NCI-H2029 (cell line): ENCODE data around the gene NAV2.
A peak's percentile ranks its signal among the peaks of the same experiment; 100 is the strongest.
"Not testable (repeated sequence)": the region's sequence is repeated elsewhere in the genome, so short reads cannot be mapped to it uniquely, and the experiment has no call there.

ENCODE experiments used
- DNase-seq: peaks from one replicate; lab custom pipeline; 2025; lab: John Stamatoyannopoulos, UW

The NAV2 gene

GRCh38 chr11:20120134-20120925 lies 407.7 kb downstream of the NAV2 start:
- DNase-seq = no peak

DNA sequence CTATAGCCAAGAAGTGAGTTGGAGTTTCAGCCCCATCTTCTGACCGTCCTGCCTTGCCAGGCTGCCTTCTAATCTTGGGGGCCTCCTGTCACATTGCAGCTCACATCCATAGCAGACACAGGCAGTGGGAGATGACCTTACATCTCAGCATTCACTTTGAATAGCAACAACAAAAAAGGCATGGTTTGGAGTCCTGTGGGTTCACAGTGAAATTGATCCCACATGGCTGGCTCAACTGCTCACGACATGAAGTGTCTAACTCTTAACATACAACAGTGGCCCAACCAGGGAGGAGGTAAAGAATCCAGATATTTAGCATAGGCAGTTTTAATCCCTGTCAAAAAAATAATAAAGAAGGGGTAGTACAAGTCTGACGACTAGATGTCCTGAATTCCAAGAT lies 409.5 kb downstream of the NAV2 start:
- DNase-seq = no peak

GRCh38 chr11:20125927-20126326 lies 413.3 kb downstream of the NAV2 start:
- DNase-seq = no peak

DNA sequence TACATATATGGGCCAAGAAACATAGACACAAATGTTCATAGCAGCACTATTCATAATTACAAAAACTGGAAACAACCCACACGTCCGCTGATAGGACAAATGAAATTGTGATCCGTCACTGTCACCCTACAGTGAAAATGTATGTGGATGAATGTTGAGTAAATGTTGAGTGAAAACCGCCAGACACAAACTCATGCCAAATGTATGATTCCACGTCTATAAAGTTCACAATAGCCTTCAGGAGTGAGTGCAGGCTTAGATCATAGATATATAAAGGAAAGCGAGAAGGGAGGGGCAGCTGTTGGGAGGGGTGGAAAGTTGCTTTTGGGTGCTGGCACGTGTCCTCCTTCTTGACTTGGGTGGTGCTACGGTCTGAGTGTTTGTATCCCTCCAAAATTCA lies 414.1 kb downstream of the NAV2 start:
- DNase-seq = no peak

DNA sequence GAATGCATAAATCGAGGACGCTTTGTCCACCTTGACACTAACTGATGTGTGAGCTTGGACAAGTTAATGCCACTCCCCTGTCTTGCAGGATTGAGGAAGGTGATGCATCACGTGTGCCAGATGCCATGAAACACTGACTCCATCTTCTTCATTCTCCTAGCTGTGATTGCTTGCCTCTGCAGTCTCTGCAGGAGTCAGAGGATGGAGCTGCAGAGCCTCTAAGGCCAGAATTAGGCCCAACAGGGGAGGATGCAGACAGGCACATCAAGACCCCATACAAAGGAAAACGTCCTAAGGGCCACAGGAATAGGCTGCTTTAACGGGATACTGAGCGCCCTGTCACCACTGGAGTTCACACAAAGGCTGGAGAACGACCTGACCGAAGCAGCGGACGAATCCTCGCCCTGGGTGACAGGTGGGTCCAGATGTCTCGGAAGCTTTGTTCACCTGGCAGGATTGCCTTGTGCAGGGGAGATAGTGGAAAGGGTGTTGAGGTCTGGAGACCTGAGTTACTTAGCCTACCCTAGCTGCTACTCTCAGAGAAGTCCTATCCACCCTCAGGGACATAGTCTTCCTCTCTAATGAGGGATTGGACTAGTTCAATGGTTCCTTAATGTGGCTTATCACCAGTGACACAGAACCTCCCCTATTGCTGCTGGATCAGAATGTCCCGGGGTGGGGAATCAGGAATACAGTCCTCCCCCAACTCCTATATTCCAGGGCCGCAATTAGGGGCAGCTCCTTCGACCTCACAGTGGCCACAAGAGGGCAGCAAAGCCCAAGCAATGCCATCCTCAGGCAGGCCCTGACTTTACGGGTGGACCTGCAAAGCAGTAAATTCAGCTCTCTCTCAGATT lies 415.3 kb downstream of the NAV2 start:
- peak; percentile 72 for DNase-seq

- DNase-seq = not testable (repeated sequence)
These were observed 415.8 kb downstream of the NAV2 start for GRCh38 chr11:20128528-20128825.

GRCh38 chr11:20129665-20130064 lies 417.0 kb downstream of the NAV2 start:
- no peak for DNase-seq

DNA sequence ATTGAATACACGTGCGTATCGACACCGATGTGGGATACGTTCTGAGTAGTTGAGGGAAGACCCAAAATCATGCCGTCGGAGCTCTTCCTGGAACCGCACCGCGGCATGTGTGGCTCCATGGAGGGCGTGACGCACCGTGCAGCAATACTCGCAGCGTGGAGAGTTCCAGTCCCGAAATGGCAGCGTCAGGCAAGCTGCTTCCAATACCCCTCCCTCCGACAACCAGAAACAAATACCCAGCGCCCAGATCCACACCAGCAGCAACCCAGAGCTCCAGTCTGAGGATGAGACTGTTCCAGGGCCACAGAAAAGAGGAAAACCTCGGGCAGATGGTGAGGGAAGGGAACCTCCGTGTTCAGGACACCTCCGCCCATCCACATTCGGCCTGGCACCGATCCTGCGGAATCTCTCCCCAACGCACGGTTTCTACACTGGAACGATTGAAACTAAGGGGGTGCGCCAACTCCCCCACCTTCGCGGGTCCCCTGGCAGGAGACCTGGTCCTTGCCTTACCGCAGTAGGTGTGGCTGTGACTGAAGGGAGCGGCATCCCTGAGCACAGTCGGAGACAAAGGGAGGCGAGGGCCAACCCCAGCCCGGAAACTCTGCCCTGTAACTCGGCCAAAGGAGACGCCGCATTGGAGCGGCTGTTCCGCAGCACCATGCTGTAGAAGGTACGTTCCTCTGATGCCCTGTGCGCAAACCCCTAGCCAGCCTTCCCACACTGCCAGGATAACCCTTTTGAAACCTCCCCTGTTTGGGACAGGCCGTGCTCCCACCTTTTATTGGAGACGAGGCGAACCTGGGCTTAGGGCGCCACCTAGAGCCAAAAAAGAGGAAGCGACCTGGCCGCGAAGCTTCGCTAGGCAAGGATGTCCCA lies 419.4 kb downstream of the NAV2 start:
- DNase-seq = peak; percentile 43

DNA sequence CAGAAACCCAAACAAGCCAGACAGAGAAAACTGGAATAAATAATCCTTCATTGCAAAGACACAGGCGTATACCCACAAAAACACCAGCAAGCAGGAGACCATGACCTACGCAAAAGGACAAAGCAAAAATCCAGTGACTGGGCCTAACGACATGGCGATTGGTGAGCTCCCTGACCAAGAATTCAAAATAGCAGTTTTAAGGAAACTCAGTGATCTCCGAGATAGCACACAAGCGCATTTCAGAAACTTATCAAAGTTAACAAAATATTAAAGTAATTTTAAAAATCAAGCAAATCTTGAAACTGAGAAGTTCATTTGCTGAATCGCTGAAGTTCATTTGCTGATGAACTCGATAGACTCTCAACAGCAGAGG lies 420.0 kb downstream of the NAV2 start:
- DNase-seq = no peak

DNA sequence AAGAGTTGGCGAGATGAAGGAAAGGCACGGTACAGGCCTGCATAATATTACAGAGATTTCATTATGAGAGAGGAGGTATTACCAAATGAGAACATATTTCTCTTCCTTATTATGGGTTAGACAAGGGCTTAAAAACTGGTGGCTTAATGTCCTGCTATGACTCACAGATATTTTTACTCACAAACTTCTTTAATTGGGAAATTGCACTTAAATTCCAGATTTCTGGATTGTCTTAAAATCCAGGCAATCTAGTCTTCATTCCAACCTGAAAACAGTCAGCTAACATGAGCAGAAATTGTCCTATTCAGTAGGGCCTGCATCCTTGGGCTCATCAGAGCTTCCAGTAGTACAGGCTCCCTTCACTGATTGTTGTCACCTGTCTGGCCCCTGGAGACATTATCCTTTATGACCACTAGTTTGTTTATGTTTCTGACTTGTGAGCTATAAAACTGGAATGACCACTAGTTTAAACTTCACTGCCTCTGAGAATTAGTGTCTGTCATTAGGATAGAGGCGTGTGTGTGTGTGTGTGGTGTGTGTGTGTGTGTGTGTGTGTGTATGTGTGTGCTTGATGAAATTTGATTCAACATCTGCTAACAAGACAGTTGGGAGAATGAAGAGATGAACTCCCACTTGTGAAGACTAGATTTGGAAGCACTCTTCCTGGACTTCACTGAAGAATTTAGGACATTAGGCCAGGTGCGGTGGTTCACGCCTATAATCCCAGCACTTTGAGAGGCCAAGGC lies 422.5 kb downstream of the NAV2 start:
- DNase-seq = no peak

GRCh38 chr11:20137637-20138036 lies 425.0 kb downstream of the NAV2 start:
- no peak for DNase-seq

- DNase-seq = no peak
These were observed 426.1 kb downstream of the NAV2 start for GRCh38 chr11:20138707-20139106.

DNA sequence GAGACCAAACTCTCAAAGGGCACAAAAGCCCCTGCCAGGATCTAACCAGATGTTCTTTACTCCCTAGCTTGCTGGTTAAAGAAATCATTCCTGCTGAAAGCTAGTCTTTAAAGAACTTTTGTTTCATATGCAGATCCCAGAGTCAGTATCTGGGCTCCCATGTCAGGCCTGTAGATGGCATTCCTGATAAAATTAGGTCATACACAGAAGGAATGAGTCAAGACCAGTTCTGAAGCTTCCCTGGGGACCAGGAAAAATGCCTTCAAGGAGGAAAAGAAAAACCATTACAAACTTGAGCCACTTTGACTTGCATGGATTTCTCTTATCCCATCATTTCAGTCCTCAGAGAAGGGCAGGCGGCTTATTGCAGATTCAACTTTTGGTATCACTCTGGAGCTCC lies 441.7 kb downstream of the NAV2 start:
- DNase-seq = no peak

DNA sequence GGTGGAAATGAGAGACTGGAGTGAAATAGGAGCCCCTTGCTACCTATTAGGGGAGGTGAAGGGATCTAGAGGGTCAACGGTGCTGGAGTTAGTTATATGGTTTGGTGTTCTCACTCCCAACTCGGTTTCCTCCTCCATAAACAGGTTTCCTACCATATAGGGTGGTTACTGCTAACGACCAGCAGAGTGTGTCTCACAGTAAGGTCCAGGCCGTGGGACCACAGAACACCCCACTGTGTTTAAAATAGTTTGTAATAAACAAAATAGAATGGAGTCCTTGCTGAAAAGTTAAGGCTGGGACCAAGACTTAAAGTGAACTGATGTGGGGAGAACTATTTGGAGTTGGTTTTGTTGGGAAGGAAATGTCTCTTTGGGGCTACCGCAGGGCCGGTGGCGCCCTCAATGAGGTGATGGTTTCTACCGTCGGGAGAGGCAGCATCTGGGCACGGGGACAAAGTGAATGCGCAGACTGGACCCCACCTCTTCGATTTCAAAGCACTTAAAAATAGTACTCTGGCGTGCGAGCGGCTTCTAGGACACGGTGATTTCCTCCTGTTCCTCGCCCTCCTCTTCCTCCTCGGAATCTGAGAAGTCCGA lies 443.1 kb downstream of the NAV2 start:
- no peak for DNase-seq

- peak; percentile 37 for DNase-seq
These were observed 443.7 kb downstream of the NAV2 start for GRCh38 chr11:20156280-20156875.

DNA sequence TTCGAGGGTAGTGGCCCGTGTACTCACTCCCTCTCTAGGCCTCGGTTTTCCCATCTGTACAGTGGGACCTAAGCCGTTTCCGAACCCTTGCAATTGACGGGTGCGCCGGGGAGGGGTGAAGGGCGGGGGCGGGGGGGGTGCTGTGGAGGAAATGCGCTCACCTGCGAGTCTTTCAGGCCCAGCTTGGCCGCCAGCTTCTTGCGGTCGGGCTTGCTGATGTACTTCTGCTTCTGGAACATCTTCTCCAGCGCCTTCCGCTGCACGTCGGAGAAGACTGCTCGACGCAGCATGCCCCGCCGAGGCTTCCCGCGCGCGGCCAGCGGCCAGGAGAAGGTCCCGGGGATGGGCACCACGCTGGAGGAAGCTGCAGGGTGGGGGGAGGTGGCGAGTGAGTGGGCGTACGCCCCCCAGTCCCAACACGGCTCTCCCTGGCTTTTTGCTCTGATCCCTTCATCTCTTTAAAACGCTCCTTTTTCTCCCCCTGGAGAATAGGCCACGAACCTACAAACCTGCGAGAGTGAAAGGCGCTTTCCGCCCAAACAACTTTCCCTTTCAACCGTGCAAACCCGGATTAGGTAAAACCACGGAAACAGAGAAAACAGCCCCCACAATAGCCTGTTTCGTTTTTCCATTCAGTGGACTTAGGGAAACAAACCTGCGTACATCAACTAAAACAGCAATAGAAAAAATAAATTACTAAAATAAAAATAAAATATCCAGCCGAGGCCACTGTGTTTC lies 444.4 kb downstream of the NAV2 start:
- DNase-seq = no peak

DNA sequence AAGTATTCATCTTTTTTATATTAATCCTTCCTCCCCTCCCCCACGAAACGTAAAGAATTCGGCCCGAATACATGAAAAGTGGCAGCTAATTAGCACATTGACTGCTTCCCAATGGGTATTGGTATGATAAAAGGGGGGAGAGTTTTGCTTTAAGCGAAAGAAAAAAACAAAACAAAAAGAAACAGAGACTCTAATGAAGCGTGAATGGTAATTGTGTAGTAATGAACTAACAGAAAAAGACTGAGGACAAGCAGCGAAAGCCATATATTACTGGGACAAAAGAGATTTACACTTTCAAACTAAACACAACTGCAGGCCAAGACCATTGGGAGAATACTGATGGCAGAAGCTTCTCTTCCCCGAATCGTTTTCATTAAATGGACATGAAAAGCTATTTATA lies 445.1 kb downstream of the NAV2 start:
- no peak for DNase-seq

GRCh38 chr11:20158597-20159257 lies 446.1 kb downstream of the NAV2 start:
- no peak for DNase-seq

- DNase-seq = no peak
These were observed 447.1 kb downstream of the NAV2 start for GRCh38 chr11:20159466-20160381.
